ENCODE results near the gene TSC2.

The TSC2 gene

GRCh38 chr16:2047330-2048115, at the start of gene TSC2, which contains the start of gene NTHL1:
TSS of gene TSC2 (plus strand) at chr16:2047985. CDS start at chr16:2048616, 631 bp downstream.
TSS of gene NTHL1 (minus strand) at chr16:2047834. CDS start at chr16:2047823, 11 bp downstream.
- peak; percentile 82 for DNase-seq

GRCh38 chr16:1998360-1998835, 49.4 kb upstream of the TSC2 start:
- DNase-seq: no peak

- DNase-seq: no peak
Measured at GRCh38 chr16:1998852-1999801, 48.7 kb upstream of the TSC2 start.

GRCh38 chr16:1999866-2000514, 47.8 kb upstream of the TSC2 start:
- DNase-seq: no peak

GRCh38 chr16:2001035-2001434, 46.8 kb upstream of the TSC2 start:
- no peak for DNase-seq

GRCh38 chr16:2001456-2002355, 46.1 kb upstream of the TSC2 start:
- DNase-seq: no peak

GRCh38 chr16:2002406-2003230, 45.2 kb upstream of the TSC2 start:
- DNase-seq: no peak

- DNase-seq: no peak
Measured at GRCh38 chr16:2003231-2003826, 44.5 kb upstream of the TSC2 start.

- peak; percentile 81 for DNase-seq
Measured at GRCh38 chr16:2003827-2004641, 43.8 kb upstream of the TSC2 start.

GRCh38 chr16:2004795-2005517, 42.8 kb upstream of the TSC2 start:
- DNase-seq: no peak

GRCh38 chr16:2005646-2006045, 42.1 kb upstream of the TSC2 start:
- no peak for DNase-seq

GRCh38 chr16:2006317-2006716, 41.5 kb upstream of the TSC2 start:
- no peak for DNase-seq

- no peak for DNase-seq
Measured at GRCh38 chr16:2007081-2007836, 40.5 kb upstream of the TSC2 start.

GRCh38 chr16:2008009-2008526, 39.7 kb upstream of the TSC2 start:
- no peak for DNase-seq

GRCh38 chr16:2008631-2009163, 39.1 kb upstream of the TSC2 start:
- DNase-seq: no peak

GRCh38 chr16:2009164-2009711, 38.5 kb upstream of the TSC2 start:
- no peak for DNase-seq

- peak; percentile 56 for DNase-seq
Measured at GRCh38 chr16:2009791-2010510, 37.8 kb upstream of the TSC2 start, which contains the start of gene ZNF598. TSS of gene ZNF598 (minus strand) at chr16:2009821.
